HG02610 (cell line): ENCODE data around the gene MRGPRG.

Experiments
- ATAC-seq: cut with Tn5 transposase; IDR thresholded peaks from one replicate; pipeline ENCODE4 v1.9.1; 2021; ENCODE audit warnings: mild to moderate bottlenecking, moderate library complexity; ENCODE audit not compliant: unreplicated experiment

Gene MRGPRG

DNA sequence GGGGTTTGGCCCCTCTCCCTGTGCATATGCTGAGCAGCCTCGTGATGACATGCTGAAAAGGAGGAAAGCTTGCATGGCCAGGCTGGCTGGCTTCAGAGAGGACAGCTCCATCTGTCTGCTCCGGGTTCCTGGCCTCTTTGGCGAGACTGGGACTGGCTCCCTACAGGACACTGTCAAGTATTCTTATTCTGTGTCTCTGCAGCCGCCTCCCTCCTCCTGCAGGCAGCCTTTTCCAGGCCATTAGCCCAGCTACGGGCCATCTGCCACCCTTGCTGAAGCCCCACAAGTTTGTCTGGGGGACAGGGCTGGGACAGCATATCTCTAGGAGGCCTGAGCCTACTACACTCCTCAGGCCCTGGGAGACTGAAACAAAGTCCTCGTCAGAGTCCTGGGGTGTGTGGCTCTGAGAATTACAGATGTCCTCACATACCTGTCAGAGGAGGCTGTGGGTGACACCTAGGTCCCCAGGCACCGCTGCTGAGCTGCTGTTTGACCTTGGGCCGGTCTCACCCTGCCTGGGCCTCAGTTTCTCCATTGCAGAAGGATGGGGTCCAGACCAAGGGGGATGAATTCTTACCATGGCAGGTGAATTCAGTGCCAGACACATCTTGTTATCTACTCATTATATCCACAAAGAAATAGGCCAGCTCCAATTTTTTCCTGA is 11.0 kb downstream of the MRGPRG start:
- ATAC-seq: no peak

DNA sequence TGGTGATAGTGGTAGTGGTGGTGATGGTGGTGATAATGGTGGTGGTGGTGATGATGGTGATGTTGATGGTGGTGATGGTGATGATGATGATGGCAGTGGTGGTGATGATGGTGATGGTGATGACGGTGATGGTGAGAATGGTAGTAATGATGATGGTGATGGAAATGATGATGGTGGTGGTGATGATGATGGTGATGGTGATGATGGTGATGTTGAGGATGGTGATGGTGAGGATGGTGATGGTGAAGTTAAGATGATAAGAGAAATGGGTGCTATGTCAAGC is 11.8 kb downstream of the MRGPRG start:
- no peak for ATAC-seq

DNA sequence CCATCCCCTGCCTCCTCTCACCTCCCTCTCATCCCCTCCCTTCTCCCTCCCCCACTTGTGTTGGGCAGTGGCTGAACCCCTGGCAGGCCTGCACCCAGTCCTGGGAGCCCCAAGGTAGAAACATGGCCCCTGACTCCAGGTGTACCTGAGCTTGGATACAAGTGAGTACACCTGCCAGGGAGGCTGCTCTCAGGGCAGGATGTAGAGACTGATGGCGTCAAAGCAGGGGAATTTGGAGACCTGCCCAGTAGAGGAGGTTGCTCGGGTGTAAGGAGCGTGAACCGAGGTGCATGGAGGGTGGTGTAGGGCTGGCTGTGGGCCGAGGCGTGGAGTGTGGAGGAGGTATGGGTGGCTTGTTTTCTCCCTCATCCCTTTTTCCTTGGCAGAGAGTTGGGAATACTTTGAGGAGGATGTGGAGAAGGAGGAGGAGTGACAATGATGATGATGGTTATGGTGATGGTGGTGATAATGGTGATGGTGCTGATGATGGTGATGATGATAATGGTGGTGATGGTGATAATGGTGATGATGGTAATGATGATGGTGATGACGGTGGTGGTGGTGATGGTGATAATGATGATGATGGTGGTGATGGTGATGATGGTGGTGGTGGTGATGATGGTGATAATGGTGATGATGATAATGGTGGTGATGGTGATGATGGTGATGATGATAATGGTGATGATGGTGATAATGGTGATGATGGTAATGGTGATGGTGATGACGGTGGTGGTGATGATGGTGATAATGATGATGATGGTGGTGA is 12.3 kb downstream of the MRGPRG start:
- ATAC-seq: no peak

DNA sequence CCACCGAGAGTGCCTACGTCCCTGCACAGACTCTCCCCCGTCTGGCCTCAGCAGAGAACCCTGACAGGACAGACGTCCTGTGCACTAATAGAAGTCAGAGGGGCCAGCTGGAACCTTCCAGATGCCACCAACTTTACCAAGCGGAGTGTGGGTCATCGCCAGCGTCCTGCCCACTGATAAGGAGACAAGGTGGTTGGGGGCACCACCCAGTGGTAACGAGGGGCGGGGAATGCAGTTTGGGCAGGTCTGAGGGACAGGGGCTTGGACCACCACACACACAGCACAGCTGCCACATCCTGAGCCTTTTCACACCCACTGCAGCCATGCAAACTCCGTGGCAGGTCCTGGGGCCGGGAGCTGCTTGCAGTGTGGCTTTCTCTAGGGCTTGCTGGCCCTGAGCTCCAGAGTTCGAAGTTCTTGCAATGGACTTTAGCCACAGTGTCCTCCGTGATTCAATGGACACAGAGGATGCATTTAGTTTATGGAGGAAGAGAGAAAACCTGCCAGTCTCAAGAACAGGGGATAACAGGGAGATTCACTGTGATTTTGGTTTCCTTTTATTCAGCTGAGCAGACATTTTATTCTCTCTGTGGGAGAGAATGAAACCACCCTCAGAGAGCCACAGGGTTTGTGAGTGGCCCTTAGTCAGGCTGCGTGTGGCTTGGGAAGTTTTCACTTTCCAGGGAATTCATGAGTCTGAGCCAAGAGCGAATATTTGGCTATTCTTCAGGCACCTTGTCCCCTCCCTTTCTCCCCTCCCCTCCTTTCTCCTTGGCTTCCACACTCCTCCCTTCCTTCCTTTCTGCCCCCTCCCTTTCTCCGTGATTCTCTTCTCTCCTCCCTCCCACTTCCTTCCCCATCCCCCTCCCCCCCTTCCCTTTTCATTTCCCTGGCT is 13.1 kb downstream of the MRGPRG start:
- no peak for ATAC-seq

DNA sequence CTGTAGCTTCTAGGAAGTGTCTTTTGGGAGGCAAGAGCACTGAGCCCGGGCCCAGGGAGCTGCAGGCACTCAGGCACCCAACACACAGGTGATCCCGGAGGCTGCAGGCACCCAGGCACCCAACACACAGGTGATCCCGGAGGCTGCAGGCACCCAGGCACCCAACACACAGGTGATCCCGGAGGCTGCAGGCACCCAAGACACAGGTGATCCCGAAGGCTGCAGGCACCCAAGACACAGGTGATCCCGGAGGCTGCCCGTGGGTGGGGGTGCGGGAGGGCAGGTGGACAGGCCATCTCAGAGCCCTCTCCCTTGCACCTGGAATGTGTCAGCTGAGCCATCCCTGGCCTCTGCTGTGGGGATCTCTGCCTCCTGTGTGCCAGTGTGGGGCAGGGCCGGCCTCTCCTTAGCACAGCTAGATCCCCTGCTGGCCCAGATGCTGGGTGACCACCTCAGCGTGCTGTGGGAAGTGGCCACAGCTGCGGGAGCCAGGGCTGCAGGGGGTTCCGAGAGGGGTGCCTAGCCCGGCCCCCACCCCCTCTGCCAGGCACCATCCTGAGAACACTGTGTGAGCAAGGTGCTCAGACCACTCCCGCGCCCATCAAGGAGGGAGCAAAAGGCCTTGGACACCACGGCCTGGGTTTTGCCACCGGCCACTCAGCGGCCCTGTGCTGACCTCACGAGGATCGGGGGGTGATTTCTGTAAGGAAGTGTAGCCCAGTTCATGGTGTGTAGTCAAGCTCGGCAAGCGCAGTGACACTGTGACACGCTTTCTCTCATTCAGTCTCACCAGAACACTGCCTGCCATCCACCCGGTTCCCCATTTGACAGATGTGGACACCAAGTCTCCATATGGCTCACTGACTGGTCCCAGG is 14.2 kb downstream of the MRGPRG start:
- no peak for ATAC-seq

DNA sequence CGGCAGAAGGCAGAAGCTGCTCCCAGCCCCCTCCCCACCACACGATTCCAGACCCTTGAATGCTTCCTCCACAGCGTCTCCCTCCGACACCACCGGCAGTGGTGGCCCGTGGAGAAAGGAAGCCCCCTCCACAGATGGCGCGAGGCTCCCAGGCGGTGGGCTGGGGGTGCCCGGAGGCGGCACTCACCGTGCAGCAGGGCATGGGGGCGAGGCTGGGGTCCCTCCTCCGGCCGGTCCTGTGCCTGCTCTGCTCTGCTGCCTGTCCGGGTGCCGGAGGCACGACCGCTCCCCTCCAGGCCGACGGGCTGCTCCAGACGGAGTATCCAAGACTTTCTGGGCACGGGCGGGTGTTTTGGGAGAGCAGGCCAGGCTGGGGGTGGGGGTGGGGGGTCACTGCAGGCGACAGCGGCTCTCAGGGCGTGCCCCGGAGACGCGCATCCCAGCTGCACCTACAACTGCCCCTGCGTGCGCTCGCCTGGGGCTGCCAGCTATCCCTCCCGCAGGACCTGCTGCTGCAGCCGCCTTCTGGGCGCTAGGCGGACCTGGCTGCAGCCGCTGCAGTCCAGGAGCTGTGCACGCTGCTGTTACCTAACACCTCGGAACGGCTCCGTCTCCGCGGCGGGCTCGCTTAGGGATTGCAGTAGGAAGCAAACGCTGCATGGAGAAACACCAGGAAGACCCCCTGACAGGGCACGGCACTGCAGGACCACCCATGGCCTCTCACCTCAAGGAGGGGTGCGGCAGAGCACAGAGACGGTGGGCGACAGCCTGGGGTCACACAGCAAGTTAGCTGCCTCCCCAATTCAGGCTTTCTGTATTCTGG is 15.2 kb downstream of the MRGPRG start:
- no peak for ATAC-seq

DNA sequence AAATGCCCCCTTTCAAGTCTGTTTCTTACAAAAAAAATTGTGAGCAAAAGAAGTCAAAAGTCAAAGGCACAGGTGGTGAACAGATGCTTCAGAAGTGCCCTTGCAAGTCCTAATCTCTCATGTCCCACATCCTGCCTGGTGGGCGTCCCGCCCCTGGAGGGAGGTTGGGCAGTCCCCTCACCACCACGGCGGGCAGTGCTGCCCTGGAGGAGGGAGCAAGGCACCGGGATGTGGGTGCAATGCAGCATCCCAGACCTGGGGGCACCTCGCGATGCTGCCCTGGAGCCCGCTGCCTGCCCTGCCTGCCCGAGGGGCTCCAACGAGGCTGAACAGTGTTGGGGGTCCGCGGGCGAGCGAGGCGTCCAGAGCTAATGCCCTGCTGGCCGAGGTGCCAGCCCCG is 15.9 kb downstream of the MRGPRG start:
- ATAC-seq: no peak

DNA sequence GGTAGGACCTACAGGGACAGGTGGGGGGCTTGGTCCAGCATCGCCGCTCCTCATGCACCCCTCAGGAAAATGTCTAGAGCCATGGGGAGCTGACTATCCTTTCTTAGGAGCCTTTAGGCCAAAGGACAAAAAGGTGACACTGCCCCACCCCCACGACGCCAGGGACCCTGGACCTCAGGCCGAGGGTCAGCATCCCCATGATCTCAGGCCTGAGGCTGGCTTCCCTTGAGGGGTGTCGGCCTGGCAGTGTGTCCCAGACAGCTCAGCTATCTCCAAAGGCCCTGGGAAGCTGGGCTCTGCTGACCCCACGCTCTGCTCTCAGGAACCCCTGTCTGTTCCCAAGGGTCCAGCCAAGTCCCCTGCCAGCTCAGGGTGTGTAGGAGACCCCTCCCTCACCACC is 16.3 kb downstream of the MRGPRG start:
- no peak for ATAC-seq

DNA sequence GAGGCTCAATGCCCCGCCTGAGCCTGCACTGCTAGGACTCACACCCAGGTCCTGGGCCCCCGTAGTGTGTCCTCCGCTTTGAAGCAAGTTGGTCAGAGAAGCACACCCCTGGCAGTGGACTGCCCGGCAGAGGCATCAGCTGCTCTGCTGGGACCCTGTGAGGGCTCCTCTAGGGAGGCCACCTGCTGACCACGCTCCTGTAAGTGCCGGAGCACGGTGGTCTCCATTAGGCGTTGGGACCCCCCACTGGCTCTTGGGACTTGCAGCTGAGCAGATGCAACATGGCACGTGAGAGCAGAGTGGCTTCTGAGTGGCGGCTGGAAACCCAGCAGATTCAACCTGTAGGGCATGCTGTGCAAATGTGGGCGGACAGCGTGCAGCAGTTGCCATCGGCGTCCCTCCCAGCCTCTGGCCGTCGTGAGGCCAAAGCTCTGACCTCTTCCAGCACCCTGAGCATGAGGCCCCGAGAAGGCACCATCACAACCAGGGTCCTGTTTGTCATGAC is 16.9 kb downstream of the MRGPRG start:
- no peak for ATAC-seq

DNA sequence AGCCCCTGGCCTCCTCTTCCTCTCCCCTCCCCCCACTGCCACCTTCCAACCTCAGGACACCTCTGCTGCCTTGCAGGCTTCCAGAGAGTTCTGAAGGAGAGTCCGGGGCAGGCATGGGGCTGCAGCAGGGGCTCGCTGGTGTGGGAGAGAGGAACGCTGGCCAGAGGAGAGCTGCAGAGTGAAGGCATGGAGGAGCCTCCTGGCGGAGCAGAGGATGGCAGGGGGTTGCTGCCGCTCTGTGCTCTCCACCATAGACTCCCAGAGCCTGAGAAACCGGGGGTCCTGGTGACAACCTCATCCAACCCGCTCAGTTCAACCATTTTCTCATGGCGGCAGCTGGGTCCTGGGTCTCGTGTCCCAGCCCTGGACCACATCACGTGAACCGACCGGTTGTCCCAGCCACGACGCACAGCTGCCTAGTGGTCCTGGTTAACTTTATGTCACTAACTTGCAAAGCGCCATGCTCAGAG is 17.5 kb downstream of the MRGPRG start:
- ATAC-seq: no peak

DNA sequence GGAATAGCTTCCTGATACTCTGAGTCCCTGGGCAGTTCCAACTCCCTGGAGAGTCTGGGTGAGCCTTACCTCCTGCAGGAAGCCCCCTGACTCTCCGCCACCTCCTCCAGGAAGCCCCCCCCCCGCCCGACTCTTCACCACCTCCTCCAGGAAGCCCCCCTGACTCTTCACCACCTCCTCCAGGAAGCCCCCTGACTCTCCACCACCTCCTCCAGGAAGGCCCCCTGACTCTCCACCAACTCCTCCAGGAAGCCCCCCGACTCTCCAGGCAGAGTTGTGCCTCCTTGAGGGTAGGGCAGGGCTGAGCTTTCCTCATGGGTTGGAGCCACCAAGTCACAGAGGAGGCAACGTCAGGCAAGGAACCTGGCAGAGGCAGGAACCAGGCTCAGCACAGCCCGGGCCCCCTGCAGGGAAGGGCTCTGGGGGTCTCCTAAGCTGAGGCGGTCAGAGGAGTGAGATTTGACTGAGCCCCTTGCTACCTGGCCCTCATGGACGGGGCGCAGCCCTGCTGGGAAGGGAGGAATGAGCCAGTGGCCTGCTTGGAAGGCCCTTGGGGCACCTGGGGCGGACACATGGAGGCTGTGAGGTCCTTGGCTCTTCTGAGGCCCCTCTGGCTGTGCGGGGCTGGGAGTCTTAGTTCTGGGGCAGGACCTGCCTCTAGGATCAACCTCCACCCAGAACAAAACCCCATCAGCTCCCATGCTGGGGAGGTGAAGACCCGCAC is 18.1 kb downstream of the MRGPRG start:
- ATAC-seq: no peak

DNA sequence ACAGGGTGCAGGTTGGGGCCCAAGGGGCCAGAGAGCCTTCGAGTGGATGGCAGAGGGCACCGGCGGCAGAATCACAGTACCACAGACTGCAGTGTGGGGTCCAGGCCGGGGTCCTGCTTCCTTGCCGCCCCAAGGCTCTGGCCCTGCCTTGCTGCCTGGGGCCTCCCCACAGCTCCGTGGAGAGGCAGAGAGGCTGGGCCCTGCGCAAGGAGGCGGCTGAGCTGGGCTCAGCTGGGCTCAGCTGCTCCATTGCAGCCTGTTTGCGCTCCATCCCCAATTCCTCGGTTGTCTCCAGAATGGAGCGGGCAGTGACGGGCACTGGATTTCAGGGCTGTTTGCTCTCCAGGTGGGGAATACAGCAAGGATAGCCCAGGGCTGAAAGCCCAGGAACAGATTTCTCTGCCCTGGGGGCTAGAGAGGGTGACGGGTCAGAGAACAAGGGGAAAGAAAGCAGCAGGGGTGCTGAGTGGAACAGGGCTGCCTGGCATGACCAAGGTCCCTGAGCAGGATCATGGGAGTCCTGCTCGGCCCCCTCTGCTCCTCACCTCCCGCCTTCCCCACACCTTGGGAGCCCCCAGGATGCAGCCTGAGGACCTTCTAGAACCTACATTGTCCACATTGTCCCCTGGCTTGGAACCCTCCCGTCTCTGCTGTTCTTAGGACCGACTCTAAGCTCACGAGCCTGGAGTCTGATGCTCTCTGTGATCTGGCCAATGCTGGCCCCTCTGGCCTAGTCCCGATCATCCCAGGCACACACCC is 18.9 kb downstream of the MRGPRG start:
- no peak for ATAC-seq

DNA sequence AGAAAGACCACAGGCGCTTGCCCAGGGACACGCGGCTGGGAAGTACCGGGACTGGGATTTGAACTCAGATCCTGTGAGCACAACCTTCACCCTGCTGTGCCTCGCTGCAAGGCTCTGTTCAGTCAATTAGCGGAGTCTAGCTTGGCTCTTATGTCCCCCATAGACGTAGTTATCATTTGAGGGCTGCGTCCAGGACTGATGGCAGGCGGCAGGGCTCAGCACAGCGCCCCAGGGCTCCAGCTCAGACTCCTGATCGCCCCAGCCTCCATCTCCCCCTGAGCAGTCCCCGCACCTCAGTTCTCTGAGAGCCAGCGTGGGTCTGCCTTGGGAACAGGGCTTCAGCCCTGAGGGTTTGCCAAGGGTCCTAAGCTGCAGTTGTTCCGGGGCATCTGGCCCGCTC is 19.8 kb downstream of the MRGPRG start:
- ATAC-seq: no peak

DNA sequence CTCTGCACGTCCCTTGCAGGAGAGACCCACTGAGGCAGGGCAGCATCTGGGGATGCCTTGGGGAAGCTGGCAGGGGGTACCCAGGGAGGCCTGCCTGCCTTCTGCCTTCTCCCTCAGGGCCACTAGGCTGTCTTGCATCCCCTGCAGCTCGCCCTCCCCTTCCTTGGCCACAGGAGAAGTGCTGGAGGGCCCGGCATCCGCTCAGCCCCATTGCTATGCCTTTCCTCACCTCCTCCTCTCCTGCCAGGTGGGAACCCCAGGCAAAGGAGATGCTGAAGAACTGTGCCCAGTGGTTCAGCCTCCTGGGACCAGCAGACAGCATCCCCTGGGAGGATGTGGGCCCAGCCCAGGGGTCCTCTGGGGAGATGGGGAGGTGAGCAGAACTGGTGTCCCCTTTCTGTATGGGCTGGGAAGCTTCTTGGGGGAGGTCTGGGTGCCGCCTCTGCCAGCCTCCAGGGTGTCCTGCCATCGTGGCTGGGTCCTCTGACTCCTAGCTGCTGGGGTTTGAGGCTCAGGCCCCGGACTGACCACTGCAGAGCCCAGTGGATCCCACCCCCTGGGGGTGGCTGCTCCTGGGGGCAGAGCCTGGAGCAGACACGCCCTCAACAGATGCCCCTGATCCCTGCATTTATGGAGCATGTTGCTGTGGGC is 20.6 kb downstream of the MRGPRG start:
- no peak for ATAC-seq

DNA sequence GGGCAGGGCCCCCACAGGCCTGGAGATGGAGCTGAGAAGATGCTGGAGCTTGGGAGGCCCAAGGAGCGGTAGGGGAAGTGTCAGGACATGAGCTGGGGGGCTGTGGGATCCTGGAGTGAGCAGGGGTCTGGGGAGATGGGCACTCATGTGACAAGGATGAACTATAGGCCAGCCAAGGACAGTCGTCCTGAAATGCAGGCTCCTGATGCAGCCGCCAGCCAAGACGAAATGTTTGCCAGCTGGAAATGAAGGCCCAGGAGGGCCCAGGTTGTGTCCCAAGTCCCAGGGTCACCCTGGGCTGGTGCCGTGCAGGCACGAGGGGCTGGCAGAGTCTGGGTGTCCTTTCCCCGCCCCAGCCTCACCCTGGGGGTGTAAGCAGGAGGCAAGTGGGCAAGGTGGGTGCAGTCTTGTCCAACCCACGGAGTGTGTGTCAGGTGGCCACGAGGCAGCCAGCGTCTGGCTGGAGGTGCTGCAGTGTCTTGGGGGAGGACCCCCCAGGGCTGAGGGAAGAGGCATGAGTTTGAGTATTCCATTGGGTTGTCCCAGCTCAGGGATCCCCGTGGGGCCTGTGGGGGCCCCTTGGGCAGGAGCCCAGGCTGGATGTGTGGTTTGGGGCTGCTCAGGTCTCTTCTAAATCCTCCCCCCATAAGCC is 21.4 kb downstream of the MRGPRG start:
- no peak for ATAC-seq

DNA sequence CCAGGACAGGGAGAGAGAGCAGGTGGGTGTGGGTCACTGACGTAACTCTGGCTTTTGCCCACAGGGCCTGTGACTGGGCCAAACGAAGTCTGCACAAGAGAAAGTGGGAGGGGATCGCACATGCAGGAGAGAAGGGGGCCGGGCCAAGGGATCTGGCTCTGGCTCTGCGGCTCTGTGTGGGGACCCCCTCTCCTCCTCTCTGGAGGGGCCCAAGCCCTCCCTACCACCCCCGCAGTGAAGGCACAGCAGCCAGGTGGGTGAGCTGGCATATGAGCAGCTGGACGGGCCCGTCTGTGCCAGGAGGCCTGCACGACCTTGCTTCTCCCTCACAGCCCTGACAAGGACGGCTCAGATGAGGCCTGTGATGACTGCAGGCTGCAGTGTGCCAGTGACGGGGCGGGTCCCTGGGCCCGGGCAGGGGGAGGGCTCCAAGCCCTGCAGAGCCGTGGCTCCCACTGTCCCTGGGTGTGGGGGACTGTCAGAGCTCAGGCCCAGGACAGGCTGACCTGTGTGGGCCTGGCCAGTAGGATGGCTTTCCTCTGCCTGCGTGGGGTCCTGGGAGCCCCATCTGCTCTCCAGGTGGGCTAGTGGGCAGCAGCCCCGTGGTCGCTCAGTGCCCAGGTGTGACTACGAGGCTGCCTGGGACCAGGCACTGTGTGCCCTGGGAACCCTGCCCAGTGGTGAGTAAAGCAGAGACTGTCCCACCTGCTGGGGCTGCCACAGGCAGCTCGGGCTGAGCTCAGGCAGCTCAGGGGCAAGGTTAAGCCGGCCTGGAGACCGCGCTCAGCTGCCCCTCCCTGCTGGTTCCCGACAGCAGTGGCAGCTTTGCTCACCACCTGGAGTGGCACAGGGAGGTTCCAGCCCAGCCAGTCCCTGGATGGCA is 22.2 kb downstream of the MRGPRG start:
- ATAC-seq: no peak
